HCEC 1CT (cell line): ENCODE results near the gene AGPAT1.

Experiments used
- DNase-seq: peaks from one replicate; pipeline ENCODE4 v3.0.0-alpha.2; 2017

Gene AGPAT1

GRCh38 chr6:32167761-32168262 lies 8.1 kb downstream of the AGPAT1 start:
- no peak for DNase-seq

DNA sequence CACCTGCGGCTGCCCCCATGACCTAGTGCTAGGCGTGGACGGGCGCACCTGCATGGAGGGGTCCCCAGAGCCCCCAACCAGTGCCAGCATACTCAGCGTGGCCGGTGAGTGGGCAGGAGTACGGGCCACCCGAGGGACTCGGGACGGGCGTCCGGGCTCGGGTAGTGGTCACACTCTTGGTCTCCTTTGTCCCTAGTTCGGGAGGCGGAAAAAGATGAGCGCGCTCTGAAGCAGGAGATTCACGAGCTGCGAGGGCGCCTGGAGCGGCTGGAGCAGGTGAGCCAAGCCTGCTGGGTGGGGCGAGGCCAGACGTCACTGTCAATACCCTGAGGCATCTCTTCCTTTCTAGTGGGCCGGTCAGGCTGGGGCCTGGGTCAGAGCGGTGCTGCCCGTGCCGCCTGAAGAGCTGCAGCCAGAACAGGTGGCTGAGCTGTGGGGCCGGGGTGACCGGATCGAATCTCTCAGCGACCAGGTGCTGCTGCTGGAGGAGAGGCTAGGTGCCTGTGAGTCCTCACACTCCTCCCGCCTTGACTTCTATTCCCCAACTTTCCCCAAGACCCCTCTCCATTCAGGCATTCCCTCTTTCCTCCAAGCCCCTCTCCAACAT lies 8.6 kb downstream of the AGPAT1 start:
- DNase-seq = no peak

GRCh38 chr6:32166411-32167061 lies 9.3 kb downstream of the AGPAT1 start:
- no peak for DNase-seq

DNA sequence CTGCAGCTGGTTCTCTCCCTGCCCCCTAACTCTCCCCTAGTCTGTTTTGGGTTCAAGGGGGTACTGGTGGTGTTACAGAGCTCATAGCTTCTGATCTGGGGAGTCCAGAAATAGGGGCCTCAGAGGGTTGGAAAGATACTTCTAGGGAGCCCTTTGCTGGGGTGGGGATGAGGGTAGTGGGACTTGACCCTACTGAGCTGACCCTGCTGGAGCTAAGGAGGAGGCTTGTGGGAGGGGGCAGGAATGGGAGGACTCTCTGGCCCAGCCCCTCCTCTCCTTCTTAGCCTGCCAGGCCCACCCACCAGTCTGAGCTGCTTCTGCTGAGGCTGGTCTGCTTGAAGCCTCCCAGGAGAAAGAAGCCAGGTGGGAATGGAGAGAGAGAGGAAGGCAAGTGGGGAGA lies 11.6 kb downstream of the AGPAT1 start, which contains the start of gene EGFL8:
EGFL8 (plus strand) TSS at position 301 of the 400 bp plus-strand sequence. CDS start 1,571 bp downstream, outside the sequence.
- DNase-seq = no peak

DNA sequence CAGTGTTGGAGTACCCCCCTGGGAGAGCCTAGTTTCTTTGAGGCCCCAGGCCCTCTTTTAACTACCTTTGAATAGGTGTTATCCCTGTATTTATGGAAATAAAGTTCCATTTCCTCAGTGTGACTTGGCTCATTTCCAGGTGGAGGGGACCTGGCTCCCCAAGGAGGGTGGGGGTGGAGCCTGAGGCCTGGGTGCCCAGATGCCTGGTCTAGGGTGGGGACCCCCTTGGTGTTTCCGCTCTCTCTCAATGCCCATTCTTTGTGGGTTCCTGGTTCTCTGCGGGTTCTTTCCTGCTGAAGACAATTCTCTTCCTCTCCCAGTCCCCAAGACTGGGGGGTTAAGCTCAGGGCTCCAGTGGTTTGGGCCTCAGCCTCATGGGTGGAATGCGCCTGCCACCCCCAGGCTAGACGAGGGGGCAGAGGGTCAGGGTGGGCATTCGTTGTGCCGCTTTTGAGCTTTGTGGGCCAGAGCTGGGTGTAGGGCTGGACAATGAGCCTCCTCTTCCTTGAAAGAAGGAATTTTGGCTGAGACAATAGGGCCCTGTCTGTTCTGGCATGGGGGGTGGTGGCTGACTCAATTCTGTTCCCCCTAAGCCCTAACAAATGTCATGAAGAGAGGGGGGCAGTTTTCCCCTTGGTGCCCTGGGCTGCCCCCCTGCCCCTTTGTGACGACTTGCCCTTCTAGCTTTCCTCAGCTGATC lies 12.2 kb downstream of the AGPAT1 start:
- no peak for DNase-seq

DNA sequence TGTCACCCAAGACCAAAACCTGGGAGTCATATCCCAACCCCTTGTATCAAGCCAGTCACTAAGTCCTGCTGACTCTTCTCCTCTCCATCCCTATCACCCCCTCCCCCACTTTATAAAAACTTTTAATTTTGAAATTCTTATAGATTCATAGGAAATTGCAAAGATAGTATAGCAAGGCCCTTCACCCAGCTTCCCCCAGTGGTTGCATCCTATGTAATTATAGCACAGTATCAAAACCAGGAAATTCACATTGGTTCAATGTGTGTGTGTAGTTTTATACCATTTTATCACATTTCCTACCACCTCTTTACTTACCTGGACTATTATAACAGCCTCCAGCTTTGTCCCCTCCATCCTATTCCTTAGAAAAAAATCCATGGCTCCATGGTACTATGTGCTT lies 17.8 kb downstream of the AGPAT1 start:
- DNase-seq = no peak

DNA sequence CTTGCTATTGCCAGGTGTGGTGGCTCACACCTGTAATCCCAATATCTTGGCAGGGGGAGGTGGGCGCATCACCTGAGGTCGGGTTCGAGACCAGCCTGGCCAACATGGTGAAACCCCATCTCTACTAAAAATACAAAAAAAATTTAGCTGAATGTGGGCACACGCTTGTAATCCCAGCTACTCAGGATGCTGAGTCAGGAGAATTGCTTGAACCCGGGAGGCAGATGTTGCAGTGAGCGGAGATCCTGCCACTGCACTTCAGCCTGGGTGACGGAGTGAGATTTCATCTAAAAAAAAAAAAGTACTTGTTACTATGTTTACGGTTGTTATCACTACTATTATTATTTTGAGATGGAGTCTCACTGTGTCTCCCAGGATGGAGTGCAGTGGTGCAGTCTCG lies 19.0 kb downstream of the AGPAT1 start:
- no peak for DNase-seq

DNA sequence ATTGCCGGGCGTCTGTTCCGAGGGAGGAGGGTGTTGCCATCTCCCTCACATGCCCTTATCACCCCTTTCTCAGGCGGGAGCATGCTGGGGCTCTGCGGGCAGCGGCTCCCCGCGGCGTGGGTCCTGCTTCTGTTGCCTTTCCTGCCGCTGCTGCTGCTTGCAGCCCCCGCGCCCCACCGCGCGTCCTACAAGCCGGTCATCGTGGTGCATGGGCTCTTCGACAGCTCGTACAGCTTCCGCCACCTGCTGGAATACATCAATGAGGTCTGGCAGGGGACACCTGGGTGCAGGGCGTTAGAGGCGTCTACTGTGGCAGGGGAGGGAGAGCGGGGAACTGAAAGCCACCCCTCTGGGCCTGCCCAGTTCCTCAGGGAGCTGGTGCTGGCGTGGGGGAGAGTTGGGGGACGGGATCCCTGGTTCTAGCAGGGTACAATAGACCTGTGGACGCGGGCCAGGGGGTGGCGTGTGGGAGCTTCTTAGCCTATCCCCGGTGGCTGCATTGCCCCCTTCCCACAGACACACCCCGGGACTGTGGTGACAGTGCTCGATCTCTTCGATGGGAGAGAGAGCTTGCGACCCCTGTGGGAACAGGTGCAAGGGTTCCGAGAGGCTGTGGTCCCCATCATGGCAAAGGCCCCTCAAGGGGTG lies 21.2 kb downstream of the AGPAT1 start:
- peak; percentile 53 for DNase-seq

GRCh38 chr6:32153564-32154513 lies 22.0 kb downstream of the AGPAT1 start, which contains the start of gene PPT2:
PPT2 (plus strand) TSS chr6:32154141; CDS start chr6:32154595, 454 bp downstream.
- peak; percentile 93 for DNase-seq

DNA sequence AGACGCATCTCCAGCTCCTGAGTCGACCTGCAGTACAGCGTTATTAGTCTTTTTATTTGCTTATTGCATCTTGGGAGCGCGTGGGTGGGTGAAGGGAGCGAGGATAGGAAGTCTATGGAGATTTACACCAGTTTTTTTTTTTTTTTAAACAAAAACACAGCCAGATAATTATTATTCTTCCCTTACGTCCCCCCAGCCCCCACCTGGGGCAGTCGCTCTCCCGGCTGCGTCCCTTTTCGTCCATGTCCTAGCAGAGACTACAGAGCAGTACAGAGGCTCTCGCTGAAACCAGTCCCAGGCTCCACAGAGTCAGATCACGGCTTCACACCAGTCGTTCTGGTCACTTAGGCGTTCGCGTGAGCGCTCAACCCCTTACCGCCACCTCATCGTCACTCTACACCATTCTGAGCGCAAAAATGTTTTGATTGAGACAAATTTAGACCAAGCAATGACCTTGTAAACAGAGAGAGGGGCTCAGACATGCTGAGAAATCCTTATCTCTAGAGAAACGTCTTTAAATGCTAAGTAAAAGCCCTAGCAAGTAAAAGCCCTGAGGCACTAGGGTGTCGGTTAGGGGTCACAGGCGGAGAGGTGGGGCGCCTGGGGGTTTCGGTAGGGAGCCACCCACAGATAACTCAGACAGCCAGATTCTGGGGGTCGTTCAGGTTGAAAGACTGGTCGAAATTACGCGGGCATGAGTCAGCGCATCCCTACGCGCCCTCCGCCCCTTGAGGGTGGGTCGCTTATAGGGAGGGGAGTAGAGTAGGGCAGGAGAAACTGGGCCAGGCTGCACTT lies 22.9 kb downstream of the AGPAT1 start:
- DNase-seq = peak; percentile 31

DNA sequence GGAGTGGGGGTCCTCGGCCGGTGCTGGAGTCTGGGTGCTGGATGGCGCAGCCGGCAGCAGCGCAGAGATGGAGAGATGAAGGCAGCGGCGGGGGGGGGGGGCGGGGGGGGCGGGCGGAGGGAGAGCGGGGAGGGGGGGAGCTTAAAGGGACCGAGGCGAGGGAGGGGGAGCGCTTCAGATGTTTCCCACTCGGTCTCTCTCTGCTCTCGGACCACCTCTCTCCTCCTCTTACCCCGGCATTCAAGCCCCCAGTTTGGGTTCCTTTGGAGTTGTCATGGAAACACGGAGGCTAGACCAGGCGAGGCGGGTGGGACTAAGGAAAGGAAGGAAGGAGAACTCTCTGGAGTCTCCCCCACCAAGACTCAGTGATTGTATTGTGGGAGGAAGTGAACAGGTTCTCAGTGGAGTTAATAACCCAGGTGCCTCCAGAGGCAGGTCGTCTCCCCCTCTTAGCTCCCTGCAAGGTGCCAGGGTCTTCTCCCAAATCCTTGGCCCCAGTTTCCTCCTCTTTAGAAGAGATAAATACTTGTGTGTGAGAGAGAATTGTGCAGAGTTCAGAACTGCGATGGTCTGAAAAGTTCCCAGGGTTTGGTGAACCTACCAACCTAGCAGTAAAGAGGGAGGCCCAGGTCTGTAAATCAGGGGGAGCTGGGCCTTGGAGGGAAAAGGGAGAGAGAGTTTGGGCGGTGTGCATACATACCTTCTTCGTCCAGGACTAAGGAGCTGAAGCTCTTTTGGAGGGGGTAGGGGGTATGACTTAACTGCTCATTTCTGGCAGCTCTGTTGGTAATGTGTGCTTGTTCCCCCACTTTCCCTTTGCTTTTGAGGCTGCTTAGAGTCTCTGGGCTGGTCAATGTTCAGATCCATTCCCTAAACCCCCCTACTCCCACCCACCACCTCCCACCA lies 23.8 kb downstream of the AGPAT1 start, which contains the start of gene PRRT1:
PRRT1 (minus strand) TSS at position 77 of the 906 bp plus-strand sequence. CDS start 112 bp downstream, outside the sequence.
- no peak for DNase-seq

GRCh38 chr6:32151181-32151862 lies 24.6 kb downstream of the AGPAT1 start:
- no peak for DNase-seq

- no peak for DNase-seq
These were observed 25.7 kb downstream of the AGPAT1 start for GRCh38 chr6:32149932-32150870.

DNA sequence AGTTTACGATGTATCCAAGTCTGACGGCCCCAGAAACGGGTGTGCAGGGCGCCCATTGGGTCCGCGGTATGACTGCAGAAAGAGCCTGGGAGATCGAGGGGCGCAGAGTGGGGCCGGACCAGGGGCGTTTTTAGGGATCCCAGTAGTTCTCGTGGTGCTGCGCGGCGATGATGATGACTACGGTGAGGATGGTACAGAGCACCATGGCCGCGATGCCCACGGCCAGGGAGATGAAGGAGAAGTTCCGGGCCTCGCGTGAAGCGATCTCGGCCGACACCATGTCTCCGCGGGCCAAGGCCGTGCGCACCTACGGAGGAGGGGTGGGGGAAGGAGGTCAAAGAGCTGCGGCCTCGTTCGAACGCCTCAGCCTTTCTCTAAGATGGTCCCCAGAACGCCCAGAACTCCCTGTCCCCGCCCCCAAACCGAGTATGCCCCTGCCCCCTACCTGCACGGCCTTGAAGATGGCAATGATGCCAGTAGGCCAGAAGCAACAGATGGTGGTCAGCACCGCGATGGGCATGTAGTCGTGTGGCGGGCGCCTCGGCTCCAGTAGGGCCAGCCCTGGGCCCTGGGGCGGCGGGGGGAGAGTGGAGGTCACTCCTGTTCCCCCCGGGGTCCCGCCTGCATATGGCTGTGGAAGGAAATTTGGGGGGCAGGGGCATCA lies 26.7 kb downstream of the AGPAT1 start:
- DNase-seq = no peak

DNA sequence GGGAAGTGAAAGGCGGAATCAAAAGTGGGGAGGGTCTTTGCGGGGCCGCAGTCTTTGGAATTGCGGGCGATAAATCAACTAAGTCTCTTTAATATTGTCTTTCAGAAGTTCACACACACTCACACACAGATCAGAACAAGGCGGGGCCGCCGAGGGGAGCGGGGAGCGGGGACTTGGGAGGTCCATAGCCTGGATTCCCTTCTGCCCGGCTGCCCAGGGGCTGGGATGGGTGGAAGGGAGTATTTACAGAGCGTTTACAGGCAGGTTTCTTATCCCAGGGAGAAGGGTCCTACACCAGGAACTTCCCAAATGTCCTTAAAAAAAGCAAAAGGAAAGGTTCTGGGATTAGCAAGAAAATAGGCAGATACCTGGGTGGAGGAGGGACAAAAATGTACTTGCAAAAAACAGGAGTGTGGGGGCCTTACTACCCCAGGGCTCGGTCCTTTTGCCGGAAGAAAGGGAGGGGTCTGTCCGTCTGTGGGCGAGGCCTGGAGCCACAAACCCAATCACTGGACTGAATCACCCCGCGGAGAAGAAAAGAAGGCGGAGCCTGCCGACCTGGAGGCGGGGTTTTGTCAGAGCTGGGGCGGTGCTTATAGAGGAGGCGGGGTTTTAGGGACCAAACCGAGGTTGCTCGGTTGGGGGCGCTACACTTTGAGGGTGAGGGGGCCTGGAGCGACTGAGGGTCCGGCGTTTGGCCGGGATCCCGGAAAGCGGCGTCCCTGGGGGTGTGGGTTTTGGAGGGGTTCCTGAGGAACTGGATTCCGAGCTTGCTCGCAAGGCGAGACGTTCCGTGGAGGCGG lies 27.4 kb downstream of the AGPAT1 start:
- no peak for DNase-seq

DNA sequence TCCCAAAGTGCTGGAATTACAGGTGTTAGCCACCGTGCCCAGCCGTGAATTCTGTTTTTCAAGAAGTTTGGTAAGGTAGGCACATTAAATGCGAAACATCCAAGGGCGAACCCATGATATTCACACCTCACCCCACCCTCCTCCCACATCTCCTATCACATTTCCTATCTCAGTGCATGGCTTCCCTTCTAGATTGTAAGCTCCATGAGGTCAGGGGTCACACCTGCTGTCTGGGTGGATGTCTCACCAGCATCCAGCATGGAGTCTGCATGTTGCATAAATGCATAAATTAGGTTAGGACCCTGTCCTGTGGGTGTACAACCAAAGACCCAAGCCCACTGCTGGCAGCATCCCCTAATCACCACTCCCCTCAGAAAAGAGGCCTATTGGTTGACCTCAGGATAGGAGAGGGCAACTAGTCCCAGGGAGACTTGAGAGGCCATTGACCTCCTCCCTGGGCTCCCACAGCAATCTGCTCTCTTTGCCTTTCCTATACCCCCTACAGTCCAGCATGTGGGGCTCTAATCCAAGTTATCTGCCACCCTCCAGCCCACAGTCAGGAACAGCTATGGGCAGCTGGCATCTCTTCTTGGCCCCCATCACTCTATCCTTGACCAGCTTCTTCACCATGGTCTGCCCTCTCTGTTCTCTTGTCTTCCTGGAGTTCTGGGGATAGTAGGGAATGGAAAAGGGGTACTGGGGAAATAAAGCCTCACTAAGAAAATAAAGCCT lies 28.3 kb downstream of the AGPAT1 start:
- DNase-seq = no peak
